Measurements from ENCODE around the gene GALNT17. TPM values are rescaled to one million over a fixed set of nuclear protein-coding genes. Genes with fewer than 3 reads are reported as not detected.

Gene GALNT17
- polyA plus RNA-seq, 2 of the 4 experiments (the other 2 are of a cell fraction): not detected

GRCh38 chr7:71326595-71326994 is 194.7 kb downstream of the GALNT17 start:
- Histone ChIP-seq H3K9me3 (0 out of 3 replicates have a peak, but pooled peaks cover 3% of the 10 kb centered on the region), H3K27ac (no peak overlapping the region), H3K4me1 (no peaks in the 10 kb centered on the region), H3K4me2 (no peak overlapping the region), H3K4me3 (no peak overlapping the region)
- CTCF ChIA-PET: no interaction called here
- 3% methylated on average over 1 of the region's 1 CpG for WGBS (ENCODE audit: missing lambda C conversion rate)
- FAIRE-seq (no peak), ATAC-seq (no peak), DNase-seq (ENCODE audit: low read depth in 1 of 2, low spot score in 1 of 2) (no peak)
- POLR2A ChIA-PET: no interaction called here
- TF ChIP-seq RARB (CRISPR knock-in tag; IDR thresholded peaks at IDR 0.05): no peak
- no peak for TF ChIP-seq RNF2 (IDR thresholded peaks at IDR 0.05; ENCODE audit: borderline replicate concordance, low read depth)
- TF ChIP-seq ZC3H11A (IDR thresholded peaks at IDR 0.05): no peak
- no peak for TF ChIP-seq SMC3 (IDR thresholded peaks at IDR 0.05)
- no peak for TF ChIP-seq ZNF302 (CRISPR knock-in tag; IDR thresholded peaks at IDR 0.05)
- TF ChIP-seq CBX8 (IDR thresholded peaks at IDR 0.05): no peak
- no peak for TF ChIP-seq HES2 (IDR thresholded peaks at IDR 0.05)
- no peak for TF ChIP-seq NR3C1 (IDR thresholded peaks at IDR 0.05)
- TF ChIP-seq ZSCAN20 (CRISPR knock-in tag; IDR thresholded peaks at IDR 0.05): no peak
- TF ChIP-seq NPAS2 (CRISPR knock-in tag; IDR thresholded peaks at IDR 0.05; ENCODE audit: borderline replicate concordance): no peak
- TF ChIP-seq TP53 (CRISPR knock-in tag; IDR thresholded peaks at IDR 0.05): no peak
- no peak for TF ChIP-seq E2F6 (IDR thresholded peaks at IDR 0.05; ENCODE audit: borderline replicate concordance, low read depth)
- TF ChIP-seq ELK1 (IDR thresholded peaks at IDR 0.05; ENCODE audit: low read depth, low read length): no peak
- TF ChIP-seq POLR2AphosphoS2 (conservative IDR thresholded peaks at IDR 0.05; ENCODE audit: low read length): no peak

GRCh38 chr7:71327946-71328345 is 196.0 kb downstream of the GALNT17 start:
- WGBS (ENCODE audit: missing lambda C conversion rate): 7% methylated on average over 5 of the region's 5 CpGs
- H3K4me1 ChIP-seq: no peaks in the 10 kb centered on the region
- ATAC-seq: no peak

More at GRCh38 chr7:71327946-71328345, 196.0 kb downstream of the GALNT17 start:
- POLR2A ChIA-PET: no interaction called here
- H3K27ac ChIP-seq: no peak overlapping the region
- H3K9me3 ChIP-seq: 0 out of 3 replicates have a peak, but pooled peaks cover 3% of the 10 kb centered on the region
- FAIRE-seq: no peak
- DNase-seq (ENCODE audit: low read depth in 1 of 2, low spot score in 1 of 2): no peak
- TF ChIP-seq SMC3 (IDR thresholded peaks at IDR 0.05) (no peak), SREBF2 (IDR thresholded peaks at IDR 0.05) (no peak), JUNB (IDR thresholded peaks at IDR 0.05) (no peak), PBX3 (IDR thresholded peaks at IDR 0.05) (no peak), NR3C1 (IDR thresholded peaks at IDR 0.05) (no peak), HMGXB4 (CRISPR knock-in tag; IDR thresholded peaks at IDR 0.05; ENCODE audit: borderline replicate concordance) (no peak), BCL3 (IDR thresholded peaks at IDR 0.05) (no peak), POLR2A (IDR thresholded peaks at IDR 0.05; ENCODE audit: low read length) (no peak), HEYL (CRISPR knock-in tag; IDR thresholded peaks at IDR 0.05) (no peak), CHD2 (IDR thresholded peaks at IDR 0.05; ENCODE audit: low read length, partially characterized antibody) (no peak), ESRRA (IDR thresholded peaks at IDR 0.05; ENCODE audit: borderline replicate concordance, low read length) (no peak), KDM5A (IDR thresholded peaks at IDR 0.05) (no peak), ZSCAN20 (CRISPR knock-in tag; IDR thresholded peaks at IDR 0.05) (no peak), MAX (IDR thresholded peaks at IDR 0.05) (no peak)
- H3K4me3 ChIP-seq: no peak overlapping the region
- no peak overlapping the region for H3K4me2 ChIP-seq
- CTCF ChIA-PET: no interaction called here
